B cell (primary cell): ENCODE results near the gene DNAJC1.

Source experiments
- CTCF ChIP-seq: fragments of 200-600 bp; IDR thresholded peaks from one replicate; pipeline ENCODE4 v1.8.0; 2022; ENCODE audit warnings: antibody characterized with exemption, mild to moderate bottlenecking
- EZH2 ChIP-seq: IDR thresholded peaks from 2 replicates; pipeline ENCODE4 v1.6.1; 2012; ENCODE audit warnings: borderline replicate concordance, low read depth, mild to moderate bottlenecking, moderate library complexity, low read length; ENCODE audit not compliant: insufficient read depth, poor library complexity, severe bottlenecking

- TF ChIP-seq CTCF (no peak), EZH2 (no peak)
Measured at GRCh38 chr10:22047812-22048211, 44.3 kb upstream of the DNAJC1 start.
